OCI-LY1 (cell line): ENCODE data around the gene TANC1.

Experiments
- CTCF ChIP-seq: fragments of 200-600 bp; sonication (generic), shearing (Covaris generic); IDR thresholded peaks from 2 replicates; pipeline ENCODE4 v1.5.1; 2017; ENCODE audit warnings: mild to moderate bottlenecking, antibody characterized with exemption, low read length, moderate library complexity, mixed read lengths
- EZH2 ChIP-seq: fragments of 200-600 bp; sonication (generic), shearing (Covaris generic); IDR thresholded peaks from 2 replicates; pipeline ENCODE4 v1.8.0; 2017; ENCODE audit warnings: borderline replicate concordance, mixed run types, mild to moderate bottlenecking, antibody characterized with exemption, low read length, moderate library complexity, mixed read lengths

DNA sequence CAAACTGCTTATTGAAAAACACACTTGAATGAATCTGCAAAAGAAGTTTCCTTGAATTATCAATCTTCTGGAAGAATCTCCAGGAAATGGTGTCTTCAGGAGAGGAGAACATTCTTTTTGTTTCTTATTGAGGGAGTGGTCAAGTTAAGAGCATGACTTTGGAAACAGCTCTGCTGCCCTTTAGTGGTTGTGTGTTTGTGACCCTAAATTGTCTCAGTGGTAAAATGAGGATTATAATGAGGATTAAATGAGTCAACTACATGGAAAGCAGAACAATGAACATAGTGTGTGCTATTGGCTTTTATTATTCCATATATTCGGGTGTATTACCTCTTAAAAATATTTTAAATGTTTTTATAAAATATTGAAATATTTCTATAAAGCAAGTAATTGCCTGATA lies 44.8 kb upstream of the TANC1 start:
- TF ChIP-seq CTCF (no peak), EZH2 (no peak)
